GM21381 (cell line): Measurements from ENCODE around the gene MORN4.
A peak's percentile ranks its signal among the peaks of the same experiment; 100 is the strongest.
"Not testable (repeated sequence)": the region's sequence is repeated elsewhere in the genome, so short reads cannot be mapped to it uniquely, and the experiment has no call there.

Experiments used
- ATAC-seq: cut with Tn5 transposase; IDR thresholded peaks from one replicate; pipeline ENCODE4 v1.9.1; 2021; ENCODE audit warnings: mild to moderate bottlenecking, moderate library complexity; ENCODE audit not compliant: unreplicated experiment

The MORN4 gene

GRCh38 chr10:97632949-97633884 lies at the start of gene MORN4:
Gene MORN4 (minus strand): TSS chr10:97633500. CDS start chr10:97619653, 13,847 bp downstream.
- peak; percentile 99 for ATAC-seq

DNA sequence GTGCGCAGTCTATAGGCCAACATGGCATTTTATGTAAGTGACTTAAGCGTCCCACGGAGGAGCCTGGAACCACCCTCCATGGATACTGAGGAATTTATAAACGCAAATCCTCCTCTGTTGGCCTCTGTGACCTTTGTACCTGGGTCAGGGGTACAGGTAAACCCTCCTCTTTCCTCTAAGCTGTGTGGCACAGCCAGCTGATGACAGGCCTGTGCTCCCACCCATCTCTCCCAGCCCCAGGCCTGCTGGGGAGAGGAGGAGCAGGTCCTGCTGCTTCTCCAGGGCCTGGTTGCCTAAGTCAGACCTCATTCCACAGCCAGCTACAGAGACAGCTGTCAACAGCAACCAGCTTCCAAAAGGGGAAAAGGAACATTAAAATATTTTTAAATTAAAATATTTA lies 48.7 kb upstream of the MORN4 start:
- ATAC-seq = no peak

DNA sequence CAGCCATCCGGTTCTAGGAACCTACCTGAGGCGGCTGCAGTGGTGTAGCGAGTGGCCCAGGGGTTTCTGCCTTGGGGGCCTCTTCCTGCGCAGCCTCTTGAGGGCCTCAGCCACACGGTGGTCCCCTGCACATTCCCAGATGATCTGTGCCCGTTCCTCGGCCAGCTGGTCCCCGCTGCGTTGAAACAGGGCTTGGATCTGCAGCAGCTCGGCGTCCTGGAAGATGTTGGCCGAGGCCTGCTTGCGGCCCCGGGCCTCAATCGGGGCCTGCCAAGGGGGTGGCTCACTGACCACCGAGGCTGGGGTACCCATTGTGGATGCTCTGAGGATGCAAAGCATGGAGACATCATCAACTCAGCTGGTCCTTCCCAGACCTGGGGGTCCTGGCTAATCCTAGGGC lies 46.3 kb upstream of the MORN4 start:
- ATAC-seq = no peak

DNA sequence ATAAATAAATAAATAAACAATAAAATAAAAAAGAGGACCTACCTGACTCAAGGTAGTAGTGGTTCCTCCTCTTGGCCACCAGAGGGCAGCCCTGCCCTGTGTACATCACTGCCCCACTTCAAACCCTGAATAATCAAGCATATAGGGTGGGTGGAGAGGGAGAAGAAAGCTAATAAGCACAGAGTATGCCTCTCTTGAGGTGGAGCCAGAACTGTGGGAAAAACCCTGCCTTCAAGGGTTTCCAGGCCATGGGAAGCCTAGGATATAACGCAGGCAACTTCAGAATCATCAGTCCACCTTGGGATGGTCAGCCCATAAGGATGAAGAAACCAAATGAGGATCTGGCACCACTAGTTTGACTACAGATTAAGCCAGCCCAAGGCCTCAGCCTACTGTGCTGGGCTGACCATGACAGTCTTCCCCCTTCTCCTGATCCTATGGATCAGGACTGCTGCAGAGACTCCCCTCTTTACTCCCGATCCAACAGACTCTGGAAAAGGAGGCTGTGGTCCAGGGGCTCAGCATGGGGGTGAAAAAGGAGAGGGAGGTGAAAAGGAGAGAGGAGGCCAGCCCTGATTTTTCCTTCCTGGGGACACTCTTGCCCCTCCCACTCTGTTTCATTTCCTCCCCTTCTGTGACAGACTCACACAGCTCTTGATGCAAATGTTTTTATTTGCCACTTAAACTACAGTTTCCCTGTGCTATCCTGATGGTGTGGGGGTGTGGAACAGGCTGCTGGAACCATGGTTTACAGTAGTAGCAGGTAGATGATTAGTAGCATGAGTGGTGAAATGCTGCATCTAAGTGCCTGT lies 43.7 kb upstream of the MORN4 start:
- no peak for ATAC-seq

- no peak for ATAC-seq
Observed at GRCh38 chr10:97675222-97675621, 41.9 kb upstream of the MORN4 start.

GRCh38 chr10:97673736-97674525 lies 40.6 kb upstream of the MORN4 start:
- ATAC-seq = no peak

- no peak for ATAC-seq
Observed at GRCh38 chr10:97669571-97669970, 36.3 kb upstream of the MORN4 start.

DNA sequence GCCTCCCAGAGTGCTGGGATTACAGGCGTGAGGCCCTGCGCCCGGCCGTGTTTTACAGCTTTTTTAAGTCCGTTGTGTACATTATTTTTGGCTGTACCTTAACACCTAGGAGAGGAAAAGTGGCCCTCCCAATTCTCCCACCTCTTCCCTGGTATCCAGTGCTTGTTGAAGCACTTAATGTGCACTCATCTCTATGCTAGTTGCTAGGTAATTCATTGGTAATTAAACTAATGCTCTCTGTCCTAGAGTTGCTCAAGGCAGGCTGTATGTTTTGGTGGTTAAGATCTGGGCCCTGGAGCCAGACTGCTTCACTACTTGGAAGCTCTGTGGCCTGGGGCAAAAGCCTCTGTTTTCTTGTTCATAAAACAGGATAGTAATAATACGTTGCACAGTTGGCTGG lies 34.2 kb upstream of the MORN4 start:
- no peak for ATAC-seq

- no peak for ATAC-seq
Observed at GRCh38 chr10:97666992-97667391, 33.7 kb upstream of the MORN4 start.

GRCh38 chr10:97664282-97664850 lies 31.1 kb upstream of the MORN4 start:
- no peak for ATAC-seq

- ATAC-seq = no peak
Observed at GRCh38 chr10:97659589-97659988, 26.3 kb upstream of the MORN4 start.

GRCh38 chr10:97656777-97657176 lies 23.5 kb upstream of the MORN4 start:
- no peak for ATAC-seq

DNA sequence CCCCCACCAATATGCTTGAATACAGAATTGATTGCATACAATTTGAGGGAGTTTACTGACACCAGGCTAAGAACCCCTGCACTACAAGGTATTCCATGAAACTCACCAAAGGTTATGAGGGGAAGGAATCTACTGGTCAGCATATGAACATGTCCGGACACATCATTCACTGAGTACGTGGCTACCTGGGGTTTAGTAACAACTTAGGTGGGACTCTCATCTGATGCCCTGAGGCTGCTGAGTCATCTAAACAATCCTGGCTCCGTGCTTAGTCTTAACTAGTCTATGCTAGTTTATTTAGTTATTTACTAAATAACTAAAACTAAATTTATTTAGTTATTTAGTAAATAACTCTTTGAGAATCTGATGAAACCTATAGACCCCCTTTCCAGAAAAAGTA lies 18.5 kb upstream of the MORN4 start:
- ATAC-seq = no peak

DNA sequence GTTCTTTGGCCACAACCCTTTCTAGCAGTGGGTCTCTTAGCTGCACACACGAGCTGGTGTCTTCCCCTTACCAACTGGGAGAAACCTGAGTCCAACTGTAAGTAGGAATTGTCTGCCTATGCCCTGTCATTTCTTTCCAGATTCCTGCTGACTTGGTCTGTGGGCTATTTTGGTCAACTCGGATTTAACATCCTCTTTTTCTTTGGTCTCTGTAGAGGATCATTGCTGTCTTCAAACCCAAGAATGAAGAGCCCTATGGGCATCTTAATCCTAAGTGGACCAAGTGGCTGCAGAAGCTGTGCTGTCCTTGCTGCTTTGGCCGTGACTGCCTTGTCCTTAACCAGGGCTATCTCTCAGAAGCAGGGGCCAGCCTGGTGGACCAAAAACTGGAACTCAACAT lies 17.4 kb upstream of the MORN4 start:
- no peak for ATAC-seq

- not testable (repeated sequence) for ATAC-seq
Observed at GRCh38 chr10:97649405-97649750, 16.1 kb upstream of the MORN4 start.

GRCh38 chr10:97648562-97649404 lies 15.5 kb upstream of the MORN4 start:
- ATAC-seq = peak; percentile 89

DNA sequence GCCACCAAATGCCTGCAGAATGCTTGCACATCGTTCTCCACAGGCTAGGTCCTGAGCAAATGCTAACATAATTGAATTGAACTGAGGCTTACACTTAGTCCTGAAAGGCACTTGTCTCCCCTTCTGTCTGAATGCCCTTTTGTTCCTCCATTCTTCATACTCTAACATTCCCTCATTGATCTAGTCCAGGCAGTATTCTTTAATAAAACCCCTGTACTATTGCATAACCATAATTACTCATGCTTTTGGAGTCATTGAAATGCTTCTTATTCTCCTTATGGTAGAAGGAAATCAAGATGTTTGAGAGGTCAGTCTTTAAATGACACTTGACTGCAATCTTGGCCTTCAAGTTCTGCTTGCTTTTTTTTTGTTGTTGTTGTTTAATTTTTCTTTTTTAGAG lies 14.3 kb upstream of the MORN4 start:
- ATAC-seq = no peak

DNA sequence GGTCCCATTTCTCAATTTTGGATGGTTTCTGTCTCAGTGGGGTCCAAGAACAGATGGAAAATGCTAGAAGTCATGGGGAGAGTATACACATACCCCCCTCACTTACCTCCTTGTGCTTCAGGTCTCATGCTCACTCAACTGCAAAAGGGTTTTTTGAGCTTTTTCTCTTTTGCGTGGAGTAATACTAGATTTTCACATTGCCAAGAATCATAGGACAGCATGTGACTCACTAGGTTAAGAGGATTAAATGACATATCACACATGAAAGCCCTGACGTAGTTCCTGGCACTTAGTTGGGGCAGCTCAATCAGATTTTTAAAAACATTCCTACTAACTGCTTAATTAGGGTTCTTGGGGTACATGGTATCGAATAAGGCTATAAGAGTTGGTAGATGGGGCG lies 11.6 kb upstream of the MORN4 start:
- ATAC-seq = no peak

DNA sequence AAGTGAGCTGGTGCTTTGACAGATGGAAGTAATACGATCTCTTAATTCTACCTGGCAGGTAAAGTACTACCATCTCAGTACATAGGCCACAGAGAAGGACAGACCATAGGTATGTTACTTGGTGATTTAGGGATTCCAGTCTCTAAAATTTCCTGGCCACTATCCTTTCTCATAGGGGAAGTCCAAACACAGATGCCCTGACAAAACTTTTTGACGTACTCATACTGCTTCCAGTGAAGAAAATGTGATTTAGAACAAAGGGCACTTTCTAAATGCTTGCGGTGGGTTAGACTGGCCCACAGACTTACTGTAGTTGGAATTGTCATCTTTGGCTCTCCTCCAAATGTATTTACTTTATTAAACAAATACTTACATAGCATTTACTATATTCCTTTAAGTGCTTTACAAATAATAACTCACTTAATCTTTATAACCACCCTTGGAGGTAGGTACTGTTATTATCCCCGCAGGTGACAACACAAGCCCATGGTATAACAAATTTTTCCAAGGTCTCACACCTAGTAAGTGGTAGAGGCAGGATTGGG lies 10.2 kb upstream of the MORN4 start:
- ATAC-seq = no peak
